CD4-positive, alpha-beta T cell (primary cell): ENCODE measurements around the gene TRAIP. TPM values are rescaled to one million over a fixed set of nuclear protein-coding genes. Genes with fewer than 3 reads are reported as not detected.

Source experiments
- ATAC-seq: fragments of 200-7000 bp; cut with Tn5 transposase; one replicate; pipeline ENCODE4 v1.10.0; 2022; ENCODE audit warnings: mild to moderate bottlenecking; ENCODE audit not compliant: poor library complexity
- CTCF ChIA-PET: fragments of 350-600 bp; sonication (Branson Sonifier 250); formaldehyde crosslinking; loops from one replicate; lab custom pipeline; 2021; ENCODE audit warnings: antibody characterized with exemption, inconsistent platforms; lab: Charles Lee
- POLR2A ChIA-PET: fragments of 350-600 bp; sonication (Branson Sonifier 250); formaldehyde crosslinking; loops from one replicate; lab custom pipeline; 2021; ENCODE audit warnings: antibody characterized with exemption, inconsistent platforms; lab: Charles Lee
- DNase-seq, 14 experiments: peaks; one replicate each; pipeline ENCODE4 v3.0.0-alpha.2; 2013 to 2020; ENCODE audit warnings: mixed read lengths in 2 of 14
- H3K27ac ChIP-seq, 2 donors: one replicate each; pipeline versions ENCODE4 v1.5.1 to v1.7.0; 2013; ENCODE audit warnings: low read length in 2 of 2, low read depth in 1 of 2, mild to moderate bottlenecking in 1 of 2
- H3K27me3 ChIP-seq, 2 experiments: 1 replicate in 1 of 2; 2 replicates in 1 of 2; pipeline versions ENCODE4 v1.6.1 to v1.7.0; 2013; ENCODE audit warnings: low read length in 2 of 2, control low read depth in 1 of 2, mild to moderate bottlenecking in 1 of 2, moderate library complexity in 1 of 2; ENCODE audit not compliant: insufficient read depth in 2 of 2, control insufficient read depth in 1 of 2
- H3K36me3 ChIP-seq: one replicate; pipeline ENCODE4 v1.6.1; 2013; ENCODE audit warnings: low read length, control low read depth; ENCODE audit not compliant: insufficient read depth
- H3K4me1 ChIP-seq: one replicate; pipeline ENCODE4 v1.6.1; 2013; ENCODE audit warnings: low read length, control low read depth; ENCODE audit not compliant: insufficient read depth
- H3K4me3 ChIP-seq: one replicate; pipeline ENCODE4 v1.5.1; 2013; ENCODE audit warnings: mild to moderate bottlenecking, low read length, moderate library complexity
- H3K9me3 ChIP-seq, 2 experiments: 1 replicate in 1 of 2; 2 replicates in 1 of 2; pipeline versions ENCODE4 v1.6.1 to v1.7.0; 2013; ENCODE audit warnings: low read length in 2 of 2, mild to moderate bottlenecking in 2 of 2, control low read depth in 1 of 2, moderate library complexity in 1 of 2; ENCODE audit not compliant: control insufficient read depth in 1 of 2, insufficient read depth in 1 of 2
- H3K27ac Mint-ChIP-seq: one replicate; pipeline ENCODE4 v1.8.0; 2020; ENCODE audit warnings: mixed read lengths
- H3K27me3 Mint-ChIP-seq: one replicate; pipeline ENCODE4 v1.8.0; 2021; ENCODE audit warnings: mixed read lengths
- H3K36me3 Mint-ChIP-seq: one replicate; pipeline ENCODE4 v1.8.0; 2021; ENCODE audit warnings: low read depth, mixed read lengths
- H3K4me1 Mint-ChIP-seq: one replicate; pipeline ENCODE4 v1.8.0; 2021; ENCODE audit warnings: low read depth, mixed read lengths
- H3K4me3 Mint-ChIP-seq: one replicate; pipeline ENCODE4 v1.8.0; 2020; ENCODE audit warnings: mild to moderate bottlenecking, mixed read lengths
- H3K9me3 Mint-ChIP-seq: one replicate; pipeline ENCODE4 v1.8.0; 2020; ENCODE audit warnings: mixed read lengths
- intact Hi-C, 2 experiments: fragments of 100-400 bp; cut with DNase I in 1 of 2; cut with micrococcal nuclease in 1 of 2; formaldehyde crosslinking; loops; one replicate each; pipeline versions ENCODE4 v1.15.1 to v1.9.0; 2023 to 2025; cut with DNase I, micrococcal nuclease
- total RNA-seq, 174 experiments: library from RNA in 2 of 174; stranded (reverse) in 2 of 174; gene quantifications; one replicate each; pipeline ENCODE4 v1.2.3 and lab custom pipeline; 2021 to 2026
- TF ChIP-seq, protein P1 (sequence below): fragments of 200-600 bp; IDR thresholded peaks from one replicate; pipeline ENCODE4 v1.8.0; 2022; ENCODE audit warnings: antibody characterized with exemption, mild to moderate bottlenecking

The TRAIP gene
- total RNA-seq, 2 experiments from 2014 or later = 2.4 TPM

- intact Hi-C loops = no loop called here
- DNase-seq (no peak), ATAC-seq (no peak)
- Mint-ChIP-seq H3K4me3 (no peak overlapping the region), H3K9me3 (no peaks in the 10 kb centered on the region), H3K4me1 (no peaks in the 10 kb centered on the region), H3K36me3 (no peaks in the 10 kb centered on the region), H3K27ac (no peak overlapping the region), H3K27me3 (peaks cover 42% of the 10 kb centered on the region)
- Histone ChIP-seq H3K27ac (no peak overlapping the region), H3K27me3 (peaks cover 35 to 39% of the 10 kb centered on the region in 2 experiments), H3K4me3 (no peak overlapping the region), H3K4me1 (peaks cover 9% of the 10 kb centered on the region), H3K36me3 (no peaks in the 10 kb centered on the region), H3K9me3 (peaks cover 0 to 19% of the 10 kb centered on the region in 2 experiments)
- ChIA-PET CTCF (no interaction called here), POLR2A (no interaction called here)
- TF ChIP-seq, protein P1, sequence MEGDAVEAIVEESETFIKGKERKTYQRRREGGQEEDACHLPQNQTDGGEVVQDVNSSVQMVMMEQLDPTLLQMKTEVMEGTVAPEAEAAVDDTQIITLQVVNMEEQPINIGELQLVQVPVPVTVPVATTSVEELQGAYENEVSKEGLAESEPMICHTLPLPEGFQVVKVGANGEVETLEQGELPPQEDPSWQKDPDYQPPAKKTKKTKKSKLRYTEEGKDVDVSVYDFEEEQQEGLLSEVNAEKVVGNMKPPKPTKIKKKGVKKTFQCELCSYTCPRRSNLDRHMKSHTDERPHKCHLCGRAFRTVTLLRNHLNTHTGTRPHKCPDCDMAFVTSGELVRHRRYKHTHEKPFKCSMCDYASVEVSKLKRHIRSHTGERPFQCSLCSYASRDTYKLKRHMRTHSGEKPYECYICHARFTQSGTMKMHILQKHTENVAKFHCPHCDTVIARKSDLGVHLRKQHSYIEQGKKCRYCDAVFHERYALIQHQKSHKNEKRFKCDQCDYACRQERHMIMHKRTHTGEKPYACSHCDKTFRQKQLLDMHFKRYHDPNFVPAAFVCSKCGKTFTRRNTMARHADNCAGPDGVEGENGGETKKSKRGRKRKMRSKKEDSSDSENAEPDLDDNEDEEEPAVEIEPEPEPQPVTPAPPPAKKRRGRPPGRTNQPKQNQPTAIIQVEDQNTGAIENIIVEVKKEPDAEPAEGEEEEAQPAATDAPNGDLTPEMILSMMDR = no peak
These were observed 8.1 kb upstream of the TRAIP start for GRCh38 chr3:49864505-49864904.

- no peak overlapping the region for H3K27ac Mint-ChIP-seq
- POLR2A ChIA-PET = no interaction called here
- Histone ChIP-seq H3K4me3 (no peak overlapping the region), H3K4me1 (peaks cover 18% of the 10 kb centered on the region), H3K36me3 (no peaks in the 10 kb centered on the region), H3K27me3 (peaks cover 7% of the 10 kb centered on the region in 2 experiments), H3K9me3 (no peaks in the 10 kb centered on the region), H3K27ac (no peak overlapping the region)
- DNase-seq (no peak), ATAC-seq (no peak)
- H3K4me3 Mint-ChIP-seq = no peak overlapping the region
- TF ChIP-seq, protein P1 = no peak
- H3K9me3 Mint-ChIP-seq = no peaks in the 10 kb centered on the region
- H3K4me1 Mint-ChIP-seq = peaks cover 7% of the 10 kb centered on the region
- CTCF ChIA-PET = no interaction called here
- intact Hi-C loops = loop anchor here in 1 of 2 experiments (5.0 kb wide), 1 partner anchor 78 kb away; no protein-coding TSS in a partner anchor
- peaks cover 8% of the 10 kb centered on the region for H3K27me3 Mint-ChIP-seq
- H3K36me3 Mint-ChIP-seq = no peaks in the 10 kb centered on the region
These were observed 3.4 kb upstream of the TRAIP start for GRCh38 chr3:49859576-49860305.

DNA sequence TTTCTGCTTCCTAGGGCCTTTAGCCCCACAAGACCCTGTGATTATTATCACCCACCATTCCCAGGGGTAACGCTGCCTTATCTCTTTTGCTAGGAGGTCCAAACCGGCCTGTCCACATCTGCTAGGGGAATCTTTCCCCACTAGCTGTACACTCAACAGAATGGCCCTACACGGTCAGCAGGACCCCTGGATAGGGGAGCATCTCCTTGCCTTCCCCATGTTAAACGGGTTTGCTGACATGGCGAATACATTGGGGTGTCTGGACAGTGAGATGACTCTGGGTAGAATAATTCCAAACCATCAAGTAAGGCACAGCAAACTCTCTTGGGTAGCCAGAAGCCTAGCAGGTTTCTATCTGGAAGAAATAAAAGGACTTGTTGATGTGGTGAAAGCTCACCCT is 702 bp downstream of the TRAIP start:
- H3K9me3 ChIP-seq = no peaks in the 10 kb centered on the region
- CTCF ChIA-PET = interaction anchor here (4.6 kb wide), 1 partner anchor 16 kb away, joined by 17 read pairs; no protein-coding TSS in a partner anchor
- H3K27me3 Mint-ChIP-seq = no peaks in the 10 kb centered on the region
- no peaks in the 10 kb centered on the region for H3K27me3 ChIP-seq
- peak overlapping the region; percentile 59 for H3K4me3 ChIP-seq
- H3K4me1 ChIP-seq = peaks cover 18% of the 10 kb centered on the region
- H3K27ac Mint-ChIP-seq = peak overlapping the region; percentile 85
- H3K36me3 Mint-ChIP-seq = no peaks in the 10 kb centered on the region
- ATAC-seq (no peak), DNase-seq (no peak)
- no peaks in the 10 kb centered on the region for H3K36me3 ChIP-seq
- peak overlapping the region; percentile 83 for H3K4me3 Mint-ChIP-seq
- POLR2A ChIA-PET = interaction anchor here (1.4 kb wide), 1 partner anchor 11 kb away, joined by 4 read pairs; no protein-coding TSS in a partner anchor
- intact Hi-C loops = loop anchor here (2.0 to 5.0 kb wide), 3 partner anchors 49 to 82 kb away; partner anchors contain the start of gene MON1A (in 1 of the 2)
- no peak overlapping the region for H3K27ac ChIP-seq
- peaks cover 7% of the 10 kb centered on the region for H3K4me1 Mint-ChIP-seq
- TF ChIP-seq, protein P1 = no peak
- H3K9me3 Mint-ChIP-seq = no peaks in the 10 kb centered on the region
